Memory B cell (primary cell): ENCODE results near the gene DLL4.

Experiments
- ATAC-seq: fragments of 150-1000 bp; cut with Tn5 transposase; 2 replicates; pipeline ENCODE4 v1.10.0; 2021; ENCODE audit warnings: low read depth, mild to moderate bottlenecking, moderate library complexity
- DNase-seq, 2 donors: peaks; one replicate each; pipeline ENCODE4 v3.0.0; 2022; ENCODE audit warnings: low spot score in 2 of 2
- H3K27ac Mint-ChIP-seq: one replicate; pipeline ENCODE4 v1.8.0; 2022; ENCODE audit warnings: mild to moderate bottlenecking, moderate library complexity, mixed read lengths
- H3K27me3 Mint-ChIP-seq: one replicate; pipeline ENCODE4 v1.8.0; 2022; ENCODE audit warnings: mixed read lengths
- H3K36me3 Mint-ChIP-seq: one replicate; pipeline ENCODE4 v1.8.0; 2022; ENCODE audit warnings: mild to moderate bottlenecking, mixed read lengths
- H3K4me1 Mint-ChIP-seq: one replicate; pipeline ENCODE4 v1.8.0; 2022; ENCODE audit warnings: mixed read lengths
- H3K4me3 Mint-ChIP-seq: one replicate; pipeline ENCODE4 v1.8.0; 2022; ENCODE audit warnings: mild to moderate bottlenecking, moderate library complexity, mixed read lengths
- H3K9me3 Mint-ChIP-seq: one replicate; pipeline ENCODE4 v1.8.0; 2022; ENCODE audit warnings: mixed read lengths

DLL4 gene

GRCh38 chr15:40927873-40928806, 1.0 kb upstream of the DLL4 start:
- ATAC-seq (peak; percentile 12), DNase-seq (no peak)
- no peaks in the 10 kb centered on the region for H3K36me3 Mint-ChIP-seq
- no peak overlapping the region for H3K27ac Mint-ChIP-seq
- peak overlapping the region; percentile 82 for H3K4me3 Mint-ChIP-seq
- H3K9me3 Mint-ChIP-seq = no peaks in the 10 kb centered on the region
- H3K4me1 Mint-ChIP-seq = peaks cover 34% of the 10 kb centered on the region
- H3K27me3 Mint-ChIP-seq = peaks cover 34% of the 10 kb centered on the region

GRCh38 chr15:40929660-40930429, 705 bp downstream of the DLL4 start:
- DNase-seq = no peak
- H3K4me1 Mint-ChIP-seq = peaks cover 36% of the 10 kb centered on the region
- no peak for ATAC-seq
- peak overlapping the region; percentile 82 for H3K4me3 Mint-ChIP-seq
- H3K9me3 Mint-ChIP-seq = no peaks in the 10 kb centered on the region
- no peaks in the 10 kb centered on the region for H3K36me3 Mint-ChIP-seq
- peaks cover 38% of the 10 kb centered on the region for H3K27me3 Mint-ChIP-seq
- H3K27ac Mint-ChIP-seq = peak overlapping the region; percentile 17

- DNase-seq (peak; percentile 44 to 46), ATAC-seq (peak; percentile 32)
- peak overlapping the region; percentile 17 for H3K27ac Mint-ChIP-seq
- H3K4me3 Mint-ChIP-seq = peak overlapping the region; percentile 82
- H3K9me3 Mint-ChIP-seq = no peaks in the 10 kb centered on the region
- no peaks in the 10 kb centered on the region for H3K36me3 Mint-ChIP-seq
- H3K27me3 Mint-ChIP-seq = peaks cover 35% of the 10 kb centered on the region
- peaks cover 36% of the 10 kb centered on the region for H3K4me1 Mint-ChIP-seq
Measured at GRCh38 chr15:40930430-40931299, 1.5 kb downstream of the DLL4 start.

- Mint-ChIP-seq H3K9me3 (no peaks in the 10 kb centered on the region), H3K36me3 (no peaks in the 10 kb centered on the region), H3K4me3 (peak overlapping the region; percentile 67), H3K27ac (no peak overlapping the region), H3K4me1 (peaks cover 32% of the 10 kb centered on the region), H3K27me3 (peaks cover 31% of the 10 kb centered on the region)
- no peak for ATAC-seq
- no peak for DNase-seq
Measured at GRCh38 chr15:40931300-40932142, 2.4 kb downstream of the DLL4 start.

GRCh38 chr15:40932156-40932555, 3.0 kb downstream of the DLL4 start:
- DNase-seq (no peak), ATAC-seq (no peak)
- peaks cover 26% of the 10 kb centered on the region for H3K4me1 Mint-ChIP-seq
- H3K36me3 Mint-ChIP-seq = no peaks in the 10 kb centered on the region
- H3K27ac Mint-ChIP-seq = no peak overlapping the region
- no peak overlapping the region for H3K4me3 Mint-ChIP-seq
- H3K27me3 Mint-ChIP-seq = peaks cover 27% of the 10 kb centered on the region
- H3K9me3 Mint-ChIP-seq = no peaks in the 10 kb centered on the region

GRCh38 chr15:40932649-40933516, 3.7 kb downstream of the DLL4 start:
- H3K4me1 Mint-ChIP-seq = peaks cover 25% of the 10 kb centered on the region
- DNase-seq = no peak
- no peak overlapping the region for H3K27ac Mint-ChIP-seq
- no peaks in the 10 kb centered on the region for H3K36me3 Mint-ChIP-seq
- no peak overlapping the region for H3K4me3 Mint-ChIP-seq
- ATAC-seq = no peak
- no peaks in the 10 kb centered on the region for H3K9me3 Mint-ChIP-seq
- peaks cover 25% of the 10 kb centered on the region for H3K27me3 Mint-ChIP-seq

GRCh38 chr15:40933517-40933902, 4.4 kb downstream of the DLL4 start:
- Mint-ChIP-seq H3K27ac (no peak overlapping the region), H3K27me3 (peaks cover 25% of the 10 kb centered on the region), H3K36me3 (no peaks in the 10 kb centered on the region), H3K4me3 (no peak overlapping the region), H3K4me1 (peaks cover 25% of the 10 kb centered on the region), H3K9me3 (no peaks in the 10 kb centered on the region)
- DNase-seq = no peak
- no peak for ATAC-seq

GRCh38 chr15:40934457-40934856, 5.3 kb downstream of the DLL4 start:
- peaks cover 21% of the 10 kb centered on the region for H3K27me3 Mint-ChIP-seq
- H3K36me3 Mint-ChIP-seq = no peaks in the 10 kb centered on the region
- DNase-seq = no peak
- ATAC-seq = no peak
- no peak overlapping the region for H3K27ac Mint-ChIP-seq
- H3K4me1 Mint-ChIP-seq = peaks cover 18% of the 10 kb centered on the region
- no peaks in the 10 kb centered on the region for H3K9me3 Mint-ChIP-seq
- no peak overlapping the region for H3K4me3 Mint-ChIP-seq

- Mint-ChIP-seq H3K9me3 (no peaks in the 10 kb centered on the region), H3K4me1 (peaks cover 12% of the 10 kb centered on the region), H3K27me3 (peaks cover 12% of the 10 kb centered on the region), H3K4me3 (no peak overlapping the region), H3K27ac (no peak overlapping the region), H3K36me3 (no peaks in the 10 kb centered on the region)
- no peak for ATAC-seq
- no peak for DNase-seq
Measured at GRCh38 chr15:40936234-40936708, 7.1 kb downstream of the DLL4 start.

- H3K36me3 Mint-ChIP-seq = no peaks in the 10 kb centered on the region
- no peaks in the 10 kb centered on the region for H3K9me3 Mint-ChIP-seq
- no peak for DNase-seq
- H3K27ac Mint-ChIP-seq = no peak overlapping the region
- H3K27me3 Mint-ChIP-seq = peaks cover 7% of the 10 kb centered on the region
- peak; percentile 38 for ATAC-seq
- peaks cover 14% of the 10 kb centered on the region for H3K4me1 Mint-ChIP-seq
- no peak overlapping the region for H3K4me3 Mint-ChIP-seq
Measured at GRCh38 chr15:40936709-40937666, 7.8 kb downstream of the DLL4 start.

GRCh38 chr15:40937762-40938535, 8.8 kb downstream of the DLL4 start:
- Mint-ChIP-seq H3K4me1 (peaks cover 20% of the 10 kb centered on the region), H3K27me3 (peaks cover 4% of the 10 kb centered on the region), H3K4me3 (no peak overlapping the region), H3K36me3 (no peaks in the 10 kb centered on the region), H3K27ac (no peak overlapping the region), H3K9me3 (no peaks in the 10 kb centered on the region)
- ATAC-seq (peak; percentile 32), DNase-seq (no peak)
